ENCODE results near the gene LGALSL.

The LGALSL gene

GRCh38 chr2:64502860-64503259 lies 48.9 kb downstream of the LGALSL start:
- DNase-seq, result no peak

- no peak for DNase-seq
These were observed 51.1 kb downstream of the LGALSL start for GRCh38 chr2:64504774-64505720.

GRCh38 chr2:64506686-64507085 lies 52.7 kb downstream of the LGALSL start:
- no peak for DNase-seq

All from CD4-positive, alpha-beta T cell treated with Interleukin-6 for 4 hours (primary cell).